ENCODE data around the gene IRS2.

GRCh38 chr13:109794095-109794494 lies 7.7 kb upstream of the IRS2 start:
- TF ChIP-seq, protein P1, sequence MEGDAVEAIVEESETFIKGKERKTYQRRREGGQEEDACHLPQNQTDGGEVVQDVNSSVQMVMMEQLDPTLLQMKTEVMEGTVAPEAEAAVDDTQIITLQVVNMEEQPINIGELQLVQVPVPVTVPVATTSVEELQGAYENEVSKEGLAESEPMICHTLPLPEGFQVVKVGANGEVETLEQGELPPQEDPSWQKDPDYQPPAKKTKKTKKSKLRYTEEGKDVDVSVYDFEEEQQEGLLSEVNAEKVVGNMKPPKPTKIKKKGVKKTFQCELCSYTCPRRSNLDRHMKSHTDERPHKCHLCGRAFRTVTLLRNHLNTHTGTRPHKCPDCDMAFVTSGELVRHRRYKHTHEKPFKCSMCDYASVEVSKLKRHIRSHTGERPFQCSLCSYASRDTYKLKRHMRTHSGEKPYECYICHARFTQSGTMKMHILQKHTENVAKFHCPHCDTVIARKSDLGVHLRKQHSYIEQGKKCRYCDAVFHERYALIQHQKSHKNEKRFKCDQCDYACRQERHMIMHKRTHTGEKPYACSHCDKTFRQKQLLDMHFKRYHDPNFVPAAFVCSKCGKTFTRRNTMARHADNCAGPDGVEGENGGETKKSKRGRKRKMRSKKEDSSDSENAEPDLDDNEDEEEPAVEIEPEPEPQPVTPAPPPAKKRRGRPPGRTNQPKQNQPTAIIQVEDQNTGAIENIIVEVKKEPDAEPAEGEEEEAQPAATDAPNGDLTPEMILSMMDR (conservative IDR thresholded peaks at IDR 0.05 in 1 of 2, IDR thresholded peaks at IDR 0.05 in 1 of 2; ENCODE audit: low read depth in 1 of 2, low read length in 2 of 2) = no peak
- no peak for TF ChIP-seq EZH2 (IDR thresholded peaks at IDR 0.05; ENCODE audit: low read length, missing control alignments)

Data from fibroblast of lung (primary cell).